Measurements from ENCODE around the gene GPC1. TPM values are rescaled to one million over a fixed set of nuclear protein-coding genes. Genes with fewer than 3 reads are reported as not detected.

GPC1 gene
- total RNA-seq, 1 experiment from 2014 or later: 38.9 TPM

GRCh38 chr2:240395896-240396622 is 39.4 kb upstream of the GPC1 start:
- BruUV-seq (replicated peaks): no TSS peak
- DNase-seq (ENCODE audit: unreplicated experiment): no peak
- no peaks in the 10 kb centered on the region for H3K9me3 Mint-ChIP-seq (ENCODE audit: unreplicated experiment)
- H3K36me3 Mint-ChIP-seq (ENCODE audit: insufficient read depth, unreplicated experiment): peaks cover 6% of the 10 kb centered on the region
- TF ChIP-seq CTCF (IDR thresholded peaks at IDR 0.05; ENCODE audit: unreplicated experiment): no peak
- H3K4me1 Mint-ChIP-seq (ENCODE audit: insufficient read depth, unreplicated experiment): no peaks in the 10 kb centered on the region
- H3K27ac Mint-ChIP-seq (ENCODE audit: low read depth, unreplicated experiment): no peak overlapping the region
- POLR2A ChIA-PET: interaction anchor here (1.8 kb wide), 1 partner anchor 8 kb away, joined by 3 read pairs; no protein-coding TSS in a partner anchor
- no peaks in the 10 kb centered on the region for H3K27me3 Mint-ChIP-seq (ENCODE audit: insufficient read depth, unreplicated experiment)
- intact Hi-C loops (cut with micrococcal nuclease): no loop called here
- H3K4me3 Mint-ChIP-seq (ENCODE audit: unreplicated experiment): no peak overlapping the region
- CTCF ChIA-PET: no interaction called here

- TF ChIP-seq CTCF (IDR thresholded peaks at IDR 0.05; ENCODE audit: unreplicated experiment): no peak
Observed at GRCh38 chr2:240396623-240397541, 38.6 kb upstream of the GPC1 start.

GRCh38 chr2:240397542-240397916 is 37.9 kb upstream of the GPC1 start:
- no peak overlapping the region for H3K4me3 Mint-ChIP-seq (ENCODE audit: unreplicated experiment)
- no TSS peak for BruUV-seq (replicated peaks)
- H3K4me1 Mint-ChIP-seq (ENCODE audit: insufficient read depth, unreplicated experiment): no peaks in the 10 kb centered on the region
- peaks cover 6% of the 10 kb centered on the region for H3K36me3 Mint-ChIP-seq (ENCODE audit: insufficient read depth, unreplicated experiment)
- no peak for DNase-seq (ENCODE audit: unreplicated experiment)
- intact Hi-C loops (cut with micrococcal nuclease): no loop called here
- no peak overlapping the region for H3K27ac Mint-ChIP-seq (ENCODE audit: low read depth, unreplicated experiment)
- CTCF ChIA-PET: no interaction called here
- POLR2A ChIA-PET: interaction anchor here (1.8 kb wide), 1 partner anchor 10 kb away, joined by 3 read pairs; no protein-coding TSS in a partner anchor
- no peaks in the 10 kb centered on the region for H3K9me3 Mint-ChIP-seq (ENCODE audit: unreplicated experiment)
- no peak for TF ChIP-seq CTCF (IDR thresholded peaks at IDR 0.05; ENCODE audit: unreplicated experiment)
- H3K27me3 Mint-ChIP-seq (ENCODE audit: insufficient read depth, unreplicated experiment): no peaks in the 10 kb centered on the region

More at GRCh38 chr2:240396623-240397541, 38.6 kb upstream of the GPC1 start:
- BruUV-seq (replicated peaks): no TSS peak
- Mint-ChIP-seq H3K9me3 (ENCODE audit: unreplicated experiment) (no peaks in the 10 kb centered on the region), H3K4me3 (ENCODE audit: unreplicated experiment) (no peak overlapping the region), H3K4me1 (ENCODE audit: insufficient read depth, unreplicated experiment) (no peaks in the 10 kb centered on the region), H3K36me3 (ENCODE audit: insufficient read depth, unreplicated experiment) (peaks cover 6% of the 10 kb centered on the region), H3K27ac (ENCODE audit: low read depth, unreplicated experiment) (no peak overlapping the region), H3K27me3 (ENCODE audit: insufficient read depth, unreplicated experiment) (no peaks in the 10 kb centered on the region)
- POLR2A ChIA-PET: interaction anchor here (1.8 kb wide), 1 partner anchor 9 kb away, joined by 3 read pairs; no protein-coding TSS in a partner anchor
- CTCF ChIA-PET: no interaction called here
- intact Hi-C loops (cut with micrococcal nuclease): no loop called here
- DNase-seq (ENCODE audit: unreplicated experiment): no peak

Measured in MCF 10A (cell line).